HepG2 (cell line): ENCODE measurements around the gene GIMAP4. TPM values are rescaled to one million over a fixed set of nuclear protein-coding genes. Genes with fewer than 3 reads are reported as not detected.

Experiments
- ATAC-seq: fragments of 200-7000 bp; cut with Tn5 transposase; 3 replicates; pipeline ENCODE4 v1.9.1; 2020; ENCODE audit warnings: mild to moderate bottlenecking, moderate library complexity
- Bru-seq: library from RNA; stranded (reverse); fragments of 400-500 nt; gene quantifications from one replicate; lab custom pipeline; 2021; lab: Mats Ljungman, UMichigan
- BruChase-seq, 2 experiments: library from RNA; stranded (reverse); fragments of 400-500 nt; gene quantifications; one replicate each; lab custom pipeline; 2021; lab: Mats Ljungman, UMichigan
- BruUV-seq: library from RNA; stranded (reverse); fragments of 400-500 nt; replicated peaks from 2 replicates; lab custom pipeline; 2021; lab: Mats Ljungman, UMichigan
- CTCF ChIA-PET: fragments of 300-600 bp; formaldehyde crosslinking; extraction: SDS; loops from one replicate; lab custom pipeline; 2021; ENCODE audit warnings: low total read pairs, inconsistent platforms, low intra/inter-chr PET ratio; lab: Yijun Ruan, JAX
- POLR2A ChIA-PET: fragments of 350-600 bp; sonication (Branson Sonifier 250); formaldehyde crosslinking; loops from one replicate; lab custom pipeline; 2020; ENCODE audit warnings: antibody characterized with exemption, inconsistent platforms; lab: Yijun Ruan, JAX
- DNase-seq: peaks from one replicate; pipeline ENCODE4 v3.0.0-alpha.2; 2015; ENCODE audit warnings: low spot score
- FAIRE-seq: peaks from 3 replicates; lab custom pipeline; 2011; peaks lifted over from hg19 to GRCh38; lab: Jason Lieb, UNC
- H2AFZ ChIP-seq: one replicate; pipeline ENCODE4 v1.6.1; 2011; ENCODE audit warnings: low read length, inconsistent platforms
- H3K27ac ChIP-seq: fragments of 300-600 bp; 3 replicates; pipeline ENCODE4 v1.8.0; 2011; ENCODE audit warnings: mixed run types, mild to moderate bottlenecking, mixed read lengths, low read length, inconsistent platforms; ENCODE audit not compliant: insufficient read depth; ENCODE audit errors: extremely low read length
- H3K27me3 ChIP-seq, 2 experiments: fragments of 200-600 bp in 1 of 2; 2 replicates in 1 of 2; 3 replicates in 1 of 2; pipeline versions ENCODE4 v1.6.0 to v1.8.0; 2011; ENCODE audit warnings: low read length in 2 of 2, mild to moderate bottlenecking in 2 of 2, moderate library complexity in 2 of 2, inconsistent platforms in 1 of 2; ENCODE audit not compliant: insufficient read depth in 2 of 2, control insufficient read depth in 1 of 2
- H3K36me3 ChIP-seq, 2 experiments: fragments of 200-600 bp in 1 of 2; replicated peaks in 1 of 2; 2 replicates in 1 of 2; 3 replicates in 1 of 2; pipeline versions ENCODE4 v1.5.1 to v1.8.0; 2011; ENCODE audit warnings: low read length in 2 of 2, inconsistent platforms in 1 of 2; ENCODE audit not compliant: insufficient read depth in 2 of 2, control insufficient read depth in 1 of 2
- H3K4me1 ChIP-seq: 2 replicates; pipeline ENCODE4 v1.5.1; 2012; ENCODE audit warnings: low read length, inconsistent platforms; ENCODE audit not compliant: insufficient read depth
- H3K4me2 ChIP-seq: 2 replicates; pipeline ENCODE4 v1.6.0; 2011; ENCODE audit warnings: low read depth, low read length, inconsistent platforms
- H3K4me3 ChIP-seq, 3 experiments: fragments of 200-600 bp in 1 of 3; sonication (generic), shearing (Covaris generic) in 1 of 3; replicated peaks in 1 of 3; 2 replicates each; pipeline ENCODE4 v1.5.1; 2011 to 2016; ENCODE audit warnings: low read length in 3 of 3, inconsistent platforms in 2 of 3, low read depth in 2 of 3, mild to moderate bottlenecking in 2 of 3, control low read depth in 1 of 3, mixed read lengths in 1 of 3; ENCODE audit not compliant: insufficient read depth in 1 of 3
- H3K79me2 ChIP-seq: one replicate; pipeline ENCODE4 v1.6.1; 2011; ENCODE audit warnings: low read length, inconsistent platforms; ENCODE audit not compliant: insufficient read depth
- H3K9ac ChIP-seq: 2 replicates; pipeline ENCODE4 v1.6.0; 2011; ENCODE audit warnings: mild to moderate bottlenecking, low read depth, low read length, inconsistent platforms; ENCODE audit not compliant: insufficient read depth
- H3K9me3 ChIP-seq: 2 replicates; pipeline ENCODE4 v1.5.1; 2012; ENCODE audit warnings: mild to moderate bottlenecking, low read length
- H4K20me1 ChIP-seq: 2 replicates; pipeline ENCODE4 v1.6.0; 2011; ENCODE audit warnings: inconsistent platforms, mild to moderate bottlenecking, low read length, moderate library complexity; ENCODE audit not compliant: insufficient read depth
- AGO1 ChIP-seq: fragments of 200-400 bp; formaldehyde crosslinking; IDR thresholded peaks from 2 replicates; pipeline ENCODE4 v1.6.1; 2017; ENCODE audit warnings: mild to moderate bottlenecking, low read depth, low read length, moderate library complexity; ENCODE audit not compliant: poor library complexity, severe bottlenecking
- ARHGAP35 ChIP-seq: sonication (generic); formaldehyde crosslinking; IDR thresholded peaks from 2 replicates; pipeline ENCODE4 v1.9.0; 2022; ENCODE audit warnings: mild to moderate bottlenecking, inconsistent platforms, moderate library complexity, missing genetic modification reagents, borderline replicate concordance
- CBFB ChIP-seq: sonication (generic); formaldehyde crosslinking; IDR thresholded peaks from 2 replicates; pipeline ENCODE4 v1.4.0; 2020; ENCODE audit warnings: missing genetic modification reagents
- HOXD1 ChIP-seq: sonication (generic); formaldehyde crosslinking; IDR thresholded peaks from 2 replicates; pipeline ENCODE4 v1.5.0; 2020; ENCODE audit warnings: missing genetic modification reagents
- MEF2D ChIP-seq: sonication (generic); formaldehyde crosslinking; IDR thresholded peaks from 2 replicates; pipeline ENCODE4 v1.5.1; 2020; ENCODE audit warnings: mild to moderate bottlenecking, missing genetic modification reagents
- MLLT10 ChIP-seq: sonication (generic); formaldehyde crosslinking; IDR thresholded peaks from 2 replicates; pipeline ENCODE4 v1.4.0; 2020; ENCODE audit warnings: missing genetic modification reagents
- NFKB2 ChIP-seq: sonication (generic); formaldehyde crosslinking; IDR thresholded peaks from 2 replicates; pipeline ENCODE4 v1.4.0; 2020; ENCODE audit warnings: missing genetic modification reagents, borderline replicate concordance
- SNRNP70 ChIP-seq: fragments of 200-400 bp; formaldehyde crosslinking; IDR thresholded peaks from 2 replicates; pipeline ENCODE4 v1.6.1; 2017; ENCODE audit warnings: mild to moderate bottlenecking, low read depth, low read length, moderate library complexity
- THYN1 ChIP-seq: sonication (generic); formaldehyde crosslinking; IDR thresholded peaks from 2 replicates; pipeline ENCODE4 v1.8.1; 2023; ENCODE audit warnings: low read depth, mild to moderate bottlenecking, moderate library complexity, missing genetic modification reagents, borderline replicate concordance
- ZFP36 ChIP-seq: fragments of 150-350 bp; IDR thresholded peaks from 2 replicates; pipeline ENCODE4 v1.6.1; 2018; ENCODE audit warnings: borderline replicate concordance, low read length, low read depth; ENCODE audit not compliant: partially characterized antibody
- ZMYM4 ChIP-seq: sonication (generic); formaldehyde crosslinking; IDR thresholded peaks from 2 replicates; pipeline ENCODE4 v1.8.1; 2023; ENCODE audit warnings: mild to moderate bottlenecking, missing genetic modification reagents
- ZNF672 ChIP-seq: sonication (generic); formaldehyde crosslinking; IDR thresholded peaks from 2 replicates; pipeline ENCODE4 v1.8.1; 2022; ENCODE audit warnings: missing genetic modification reagents
- WGBS: methylation state at CpG from one replicate; pipeline ENCODE4 v1.1.6; 2017; ENCODE audit warnings: low lambda C conversion rate; 5-methylcytosine and 5-hydroxymethylcytosine counted together
- in situ Hi-C: cut with HindIII; loops from 2 replicates; pipeline ENCODE4 v1.10.0; 2017; ENCODE audit warnings: low pct_unique_long_range_greater_than_20kb; ENCODE audit not compliant: extremely low pct_ligation_motif_present
- intact Hi-C: fragments of 100-400 bp; cut with micrococcal nuclease; formaldehyde crosslinking; loops from one replicate; pipeline ENCODE4 v1.10.0; 2022; ENCODE audit not compliant: unreplicated experiment
- long read RNA-seq, 2 experiments: library from RNA in 1 of 2; library from polyadenylated mRNA in 1 of 2; stranded (forward) in 1 of 2; unstranded in 1 of 2; transcript quantifications; one replicate each; pipeline ENCODE4 v2.0.0, GENCODE V29; 2019 to 2022
- polyA minus RNA-seq, 3 experiments: library from RNA; depleted of rRNA, polyadenylated mRNA; stranded (reverse); fragments of >200 nt; gene quantifications; 2 replicates each; pipeline ENCODE4 v1.2.3, GENCODE V29; 2011; ENCODE audit warnings: low replicate concordance in 1 of 3
- polyA plus RNA-seq, 8 experiments: library from polyadenylated mRNA; depleted of rRNA in 3 of 8; stranded (reverse) in 7 of 8; unstranded in 1 of 8; fragments of >200 nt; fragmentation: Illumina TruSeq in 4 of 8; extraction: Trizol in 4 of 8; gene quantifications; 2 replicates each; pipeline versions ENCODE4 v1.2.1 to v1.2.3, GENCODE V29; 2011 to 2016; ENCODE audit warnings: low read depth in 4 of 8, missing spikeins in 1 of 8, mixed read lengths in 1 of 8; ENCODE audit not compliant: insufficient read depth in 1 of 8
- total RNA-seq, 5 experiments: library from RNA; depleted of rRNA; stranded (reverse); fragments of >200 nt; fragmentation: Illumina TruSeq; extraction: Trizol; gene quantifications; 2 replicates each; pipeline ENCODE4 v1.2.3, GENCODE V29; 2016; ENCODE audit warnings: low read depth in 1 of 5
- TF ChIP-seq, protein P1 (sequence below): sonication (generic); formaldehyde crosslinking; IDR thresholded peaks from 2 replicates; pipeline ENCODE4 v1.4.0; 2020; ENCODE audit warnings: missing genetic modification reagents
- TF ChIP-seq, protein P2 (sequence below): sonication (generic); formaldehyde crosslinking; IDR thresholded peaks from 2 replicates; pipeline ENCODE4 v1.4.0; 2020; ENCODE audit warnings: missing genetic modification reagents

The GIMAP4 gene
- total RNA-seq (2016; rRNA removed; fragmentation: Illumina TruSeq; extraction: Trizol) (not detected in 2 replicates), polyA plus RNA-seq (2011; rRNA removed) (not detected in 2 replicates), polyA minus RNA-seq (2011; rRNA and poly(A)+ RNA removed; ENCODE audit: low replicate concordance) (not detected in 2 replicates), Bru-seq, nascent RNA (not detected), BruChase-seq, experiment 1, labeled RNA remaining after a 6-hour chase (not detected), BruChase-seq, experiment 2, labeled RNA remaining after a 2-hour chase (not detected)
- not detected in 2 replicates for total RNA-seq (2016; cell fraction: cytosol; rRNA removed; fragmentation: Illumina TruSeq; extraction: Trizol; ENCODE audit: low read depth)
- not detected in 2 replicates for total RNA-seq (2016; cell fraction: insoluble cytoplasmic fraction; rRNA removed; fragmentation: Illumina TruSeq; extraction: Trizol)
- not detected in 2 replicates for total RNA-seq (2016; cell fraction: membrane; rRNA removed; fragmentation: Illumina TruSeq; extraction: Trizol)
- total RNA-seq (2016; cell fraction: nucleus; rRNA removed; fragmentation: Illumina TruSeq; extraction: Trizol) = not detected in 2 replicates
- not detected in 2 replicates for polyA plus RNA-seq (2011; cell fraction: cytosol; rRNA removed)
- polyA plus RNA-seq (2011; cell fraction: nucleus; rRNA removed) = not detected in 2 replicates
- polyA plus RNA-seq (2012) = not detected in 2 replicates
- not detected in 2 replicates for polyA plus RNA-seq (2016; cell fraction: cytosol; fragmentation: Illumina TruSeq; extraction: Trizol; ENCODE audit: low read depth)
- not detected in 2 replicates for polyA plus RNA-seq (2016; cell fraction: insoluble cytoplasmic fraction; fragmentation: Illumina TruSeq; extraction: Trizol; ENCODE audit: low read depth)
- not detected in 2 replicates for polyA plus RNA-seq (2016; cell fraction: membrane; fragmentation: Illumina TruSeq; extraction: Trizol; ENCODE audit: low read depth)
- not detected in 2 replicates for polyA plus RNA-seq (2016; cell fraction: nucleus; fragmentation: Illumina TruSeq; extraction: Trizol; ENCODE audit: insufficient read depth, low read depth)
- polyA minus RNA-seq (2011; cell fraction: cytosol; rRNA and poly(A)+ RNA removed) = not detected in 2 replicates
- polyA minus RNA-seq (2011; cell fraction: nucleus; rRNA and poly(A)+ RNA removed) = not detected in 2 replicates
- long read RNA-seq, experiment 1 = 0 reads
- long read RNA-seq, experiment 2 = 0 reads

DNA sequence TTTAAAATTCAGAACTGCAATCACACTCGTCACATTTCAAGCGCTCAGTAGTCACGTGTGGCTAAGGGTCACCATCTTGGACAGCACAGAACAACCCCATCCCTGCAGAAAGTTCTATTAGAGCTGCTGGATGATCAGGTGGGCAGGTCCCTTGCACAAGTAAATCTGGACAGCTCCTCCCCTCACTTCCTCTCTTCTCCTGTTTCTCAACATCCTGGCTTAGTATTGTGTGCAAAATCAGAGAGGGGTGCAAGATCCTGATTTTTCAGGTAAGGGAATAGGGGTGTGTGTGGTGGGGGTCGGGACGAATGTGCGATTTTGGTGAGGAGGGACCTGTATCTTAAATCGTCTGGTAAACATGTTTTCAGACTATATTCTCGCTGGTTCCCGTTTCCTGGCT, at the start of gene GIMAP4:
Gene GIMAP4, plus strand, starts transcription at position 222 of the 400 bp plus-strand sequence. CDS start 2,512 bp downstream, outside the sequence.
- no peaks in the 10 kb centered on the region for H4K20me1 ChIP-seq
- no peak within 1 kb of the TSS for H3K4me3 ChIP-seq
- H3K27ac ChIP-seq = no peak within 1 kb of the TSS
- H3K9me3 ChIP-seq = no peaks in the 10 kb centered on the region
- H3K4me1 ChIP-seq = no peaks in the 10 kb centered on the region
- 4% methylated on average over 9 of the region's 9 CpGs for WGBS
- H3K36me3 ChIP-seq = no peaks in the 10 kb centered on the region
- H3K4me2 ChIP-seq = no peak within 1 kb of the TSS
- ChIA-PET POLR2A (no interaction called here), CTCF (no interaction called here)
- H3K27me3 ChIP-seq = peaks cover 0 to 12% of the 10 kb centered on the region in 2 experiments; a peak in 1 of 5 replicates
- no peak within 1 kb of the TSS for H3K9ac ChIP-seq
- no peak within 1 kb of the TSS for H2AFZ ChIP-seq
- ATAC-seq (no peak), DNase-seq (no peak), FAIRE-seq (no peak)
- intact Hi-C loops = no loop called here
- in situ Hi-C loops = no loop called here
- H3K79me2 ChIP-seq = no peaks in the 10 kb centered on the region
- no TSS peak for BruUV-seq
- no peak for TF ChIP-seq ZMYM4 (CRISPR knock-in tag)
- TF ChIP-seq CBFB (CRISPR knock-in tag) = no peak
- TF ChIP-seq, protein P1, sequence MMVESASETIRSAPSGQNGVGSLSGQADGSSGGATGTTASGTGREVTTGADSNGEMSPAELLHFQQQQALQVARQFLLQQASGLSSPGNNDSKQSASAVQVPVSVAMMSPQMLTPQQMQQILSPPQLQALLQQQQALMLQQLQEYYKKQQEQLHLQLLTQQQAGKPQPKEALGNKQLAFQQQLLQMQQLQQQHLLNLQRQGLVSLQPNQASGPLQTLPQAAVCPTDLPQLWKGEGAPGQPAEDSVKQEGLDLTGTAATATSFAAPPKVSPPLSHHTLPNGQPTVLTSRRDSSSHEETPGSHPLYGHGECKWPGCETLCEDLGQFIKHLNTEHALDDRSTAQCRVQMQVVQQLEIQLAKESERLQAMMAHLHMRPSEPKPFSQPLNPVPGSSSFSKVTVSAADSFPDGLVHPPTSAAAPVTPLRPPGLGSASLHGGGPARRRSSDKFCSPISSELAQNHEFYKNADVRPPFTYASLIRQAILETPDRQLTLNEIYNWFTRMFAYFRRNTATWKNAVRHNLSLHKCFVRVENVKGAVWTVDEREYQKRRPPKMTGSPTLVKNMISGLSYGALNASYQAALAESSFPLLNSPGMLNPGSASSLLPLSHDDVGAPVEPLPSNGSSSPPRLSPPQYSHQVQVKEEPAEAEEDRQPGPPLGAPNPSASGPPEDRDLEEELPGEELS (CRISPR knock-in tag) = no peak
- TF ChIP-seq HOXD1 = no peak
- no peak for TF ChIP-seq SNRNP70
- TF ChIP-seq AGO1 = no peak
- no peak for TF ChIP-seq THYN1 (CRISPR knock-in tag)
- no peak for TF ChIP-seq ZFP36
- TF ChIP-seq ZNF672 (CRISPR knock-in tag) = no peak
- no peak for TF ChIP-seq NFKB2
- TF ChIP-seq ARHGAP35 = no peak
- TF ChIP-seq, protein P2, sequence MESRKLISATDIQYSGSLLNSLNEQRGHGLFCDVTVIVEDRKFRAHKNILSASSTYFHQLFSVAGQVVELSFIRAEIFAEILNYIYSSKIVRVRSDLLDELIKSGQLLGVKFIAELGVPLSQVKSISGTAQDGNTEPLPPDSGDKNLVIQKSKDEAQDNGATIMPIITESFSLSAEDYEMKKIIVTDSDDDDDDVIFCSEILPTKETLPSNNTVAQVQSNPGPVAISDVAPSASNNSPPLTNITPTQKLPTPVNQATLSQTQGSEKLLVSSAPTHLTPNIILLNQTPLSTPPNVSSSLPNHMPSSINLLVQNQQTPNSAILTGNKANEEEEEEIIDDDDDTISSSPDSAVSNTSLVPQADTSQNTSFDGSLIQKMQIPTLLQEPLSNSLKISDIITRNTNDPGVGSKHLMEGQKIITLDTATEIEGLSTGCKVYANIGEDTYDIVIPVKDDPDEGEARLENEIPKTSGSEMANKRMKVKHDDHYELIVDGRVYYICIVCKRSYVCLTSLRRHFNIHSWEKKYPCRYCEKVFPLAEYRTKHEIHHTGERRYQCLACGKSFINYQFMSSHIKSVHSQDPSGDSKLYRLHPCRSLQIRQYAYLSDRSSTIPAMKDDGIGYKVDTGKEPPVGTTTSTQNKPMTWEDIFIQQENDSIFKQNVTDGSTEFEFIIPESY (CRISPR knock-in tag) = no peak
- TF ChIP-seq MEF2D (CRISPR knock-in tag) = no peak
- no peak for TF ChIP-seq MLLT10 (CRISPR knock-in tag)
